ENCODE measurements around the gene CCHCR1.
"Not testable (repeated sequence)": the region's sequence is repeated elsewhere in the genome, so short reads cannot be mapped to it uniquely, and the experiment has no call there.

The CCHCR1 gene

DNA sequence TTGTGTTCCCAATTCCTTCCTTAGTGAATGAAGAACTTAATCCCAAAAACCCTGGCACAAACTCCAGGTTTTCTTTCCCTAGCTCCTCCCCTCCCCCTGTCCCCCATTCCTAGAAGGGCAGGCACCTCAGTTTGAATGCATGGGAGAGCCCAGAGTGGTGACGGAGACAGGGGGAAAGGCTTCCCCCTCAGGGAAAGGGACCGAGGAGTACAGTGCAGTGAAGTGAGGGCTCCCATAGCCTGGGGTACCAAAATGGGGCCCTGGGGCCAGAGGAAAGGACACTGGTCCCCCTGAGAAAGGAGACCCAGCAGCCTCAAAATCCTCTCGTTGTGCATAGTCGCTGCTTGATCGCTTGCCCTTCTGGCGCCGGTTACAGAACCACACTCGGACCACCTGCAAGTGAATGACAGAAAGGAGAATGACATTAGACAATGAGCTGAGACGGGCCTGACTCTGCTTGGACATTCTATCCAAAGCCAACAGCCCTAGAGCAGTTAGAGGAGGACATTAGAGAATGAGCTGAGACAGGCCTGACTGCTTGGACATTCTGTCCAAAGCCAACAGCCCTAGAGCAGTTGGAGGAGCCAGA lies 7.0 kb upstream of the CCHCR1 start:
- DNase-seq (ENCODE audit: insufficient read length, low spot score); FAIRE-seq: not testable (repeated sequence)

DNA sequence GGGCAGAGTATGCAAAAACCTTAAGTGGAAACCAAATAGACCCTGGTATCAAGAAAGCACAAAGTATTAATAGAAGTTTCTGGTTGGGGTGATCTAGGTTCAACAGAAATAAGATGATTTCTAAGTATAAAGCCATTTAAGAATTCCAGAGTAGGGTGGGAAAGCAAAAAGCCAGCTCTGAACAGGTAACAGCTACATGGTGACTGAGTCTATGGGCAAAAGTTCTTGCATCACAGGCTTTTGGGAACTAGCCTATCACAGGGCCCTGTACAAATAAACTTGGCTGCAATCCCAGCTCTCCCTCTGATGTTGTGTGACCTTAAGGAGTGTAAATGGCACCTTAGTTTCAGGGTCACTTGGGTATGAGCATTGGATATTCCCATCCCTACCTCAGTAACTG lies 6.3 kb upstream of the CCHCR1 start:
- DNase-seq (ENCODE audit: insufficient read length, low spot score) (no peak), FAIRE-seq (no peak)

DNA sequence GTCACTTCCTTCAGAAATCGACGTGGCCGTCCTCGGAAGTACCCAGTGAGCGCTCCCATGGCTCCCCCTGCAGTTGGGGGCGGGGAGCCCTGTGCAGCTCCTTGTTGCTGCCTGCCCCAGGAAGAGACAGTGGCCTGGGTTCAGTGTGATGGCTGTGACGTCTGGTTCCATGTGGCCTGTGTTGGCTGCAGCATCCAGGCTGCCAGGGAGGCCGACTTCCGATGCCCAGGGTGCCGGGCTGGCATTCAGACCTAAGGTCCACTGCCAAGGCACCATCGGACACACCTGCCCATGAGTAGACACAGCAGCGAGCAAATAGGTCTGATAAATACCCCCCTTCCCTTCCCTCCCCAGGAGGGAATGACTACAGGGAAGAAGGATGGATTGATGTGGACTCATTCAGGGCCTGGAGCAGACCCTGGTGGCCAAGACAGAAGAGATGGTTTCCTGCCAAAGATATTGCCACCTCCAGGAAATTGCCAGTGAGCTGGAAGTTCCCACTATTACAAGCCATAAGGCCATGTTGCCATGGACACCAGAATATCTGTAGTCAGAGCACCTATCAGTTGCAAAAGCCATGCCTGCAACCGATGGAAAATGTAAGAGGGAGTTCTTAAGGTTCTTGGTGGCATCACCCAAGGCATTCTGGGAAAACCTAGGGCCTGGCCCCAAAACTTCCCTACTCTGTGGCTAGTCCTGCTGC lies 5.0 kb upstream of the CCHCR1 start:
- no peak for FAIRE-seq

DNA sequence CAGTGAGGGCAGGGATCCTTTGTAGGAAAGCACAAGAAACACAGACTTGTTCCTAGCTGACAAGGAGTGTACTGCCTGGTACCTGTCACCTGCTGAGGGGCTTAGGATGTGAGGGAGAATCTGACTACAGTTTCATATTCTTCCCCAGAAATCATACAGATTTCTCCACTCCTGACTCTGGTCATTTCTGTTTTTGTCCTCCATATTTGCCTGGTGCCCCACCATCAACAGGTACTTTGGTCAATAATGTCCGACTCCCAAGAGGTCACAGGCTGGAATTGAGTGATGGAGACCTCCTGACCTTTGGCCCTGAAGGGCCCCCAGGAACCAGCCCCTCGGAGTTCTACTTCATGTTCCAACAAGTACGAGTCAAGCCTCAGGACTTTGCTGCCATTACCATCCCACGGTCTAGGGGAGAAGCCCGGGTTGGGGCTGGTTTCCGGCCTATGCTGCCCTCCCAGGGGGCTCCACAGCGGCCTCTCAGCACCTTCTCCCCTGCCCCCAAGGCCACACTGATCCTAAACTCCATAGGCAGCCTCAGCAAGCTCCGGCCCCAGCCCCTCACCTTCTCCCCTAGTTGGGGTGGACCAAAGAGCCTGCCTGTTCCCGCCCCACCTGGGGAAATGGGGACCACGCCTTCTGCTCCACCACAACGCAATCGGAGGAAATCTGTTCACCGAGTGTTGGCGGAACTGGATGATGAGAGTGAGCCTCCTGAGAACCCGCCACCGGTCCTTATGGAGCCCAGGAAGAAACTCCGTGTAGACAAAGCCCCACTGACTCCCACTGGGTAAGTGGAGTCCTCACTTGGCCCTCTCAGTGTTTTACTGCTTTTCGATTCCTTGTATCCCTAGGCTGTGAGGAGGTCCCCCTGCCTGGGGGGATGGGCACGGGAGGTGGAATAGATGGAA lies 3.9 kb upstream of the CCHCR1 start:
- DNase-seq (ENCODE audit: insufficient read length, low spot score) (no peak), FAIRE-seq (no peak)

More for the DNA sequence above, 5.0 kb upstream of the CCHCR1 start:
- no peak for DNase-seq (ENCODE audit: insufficient read length, low spot score)

DNA sequence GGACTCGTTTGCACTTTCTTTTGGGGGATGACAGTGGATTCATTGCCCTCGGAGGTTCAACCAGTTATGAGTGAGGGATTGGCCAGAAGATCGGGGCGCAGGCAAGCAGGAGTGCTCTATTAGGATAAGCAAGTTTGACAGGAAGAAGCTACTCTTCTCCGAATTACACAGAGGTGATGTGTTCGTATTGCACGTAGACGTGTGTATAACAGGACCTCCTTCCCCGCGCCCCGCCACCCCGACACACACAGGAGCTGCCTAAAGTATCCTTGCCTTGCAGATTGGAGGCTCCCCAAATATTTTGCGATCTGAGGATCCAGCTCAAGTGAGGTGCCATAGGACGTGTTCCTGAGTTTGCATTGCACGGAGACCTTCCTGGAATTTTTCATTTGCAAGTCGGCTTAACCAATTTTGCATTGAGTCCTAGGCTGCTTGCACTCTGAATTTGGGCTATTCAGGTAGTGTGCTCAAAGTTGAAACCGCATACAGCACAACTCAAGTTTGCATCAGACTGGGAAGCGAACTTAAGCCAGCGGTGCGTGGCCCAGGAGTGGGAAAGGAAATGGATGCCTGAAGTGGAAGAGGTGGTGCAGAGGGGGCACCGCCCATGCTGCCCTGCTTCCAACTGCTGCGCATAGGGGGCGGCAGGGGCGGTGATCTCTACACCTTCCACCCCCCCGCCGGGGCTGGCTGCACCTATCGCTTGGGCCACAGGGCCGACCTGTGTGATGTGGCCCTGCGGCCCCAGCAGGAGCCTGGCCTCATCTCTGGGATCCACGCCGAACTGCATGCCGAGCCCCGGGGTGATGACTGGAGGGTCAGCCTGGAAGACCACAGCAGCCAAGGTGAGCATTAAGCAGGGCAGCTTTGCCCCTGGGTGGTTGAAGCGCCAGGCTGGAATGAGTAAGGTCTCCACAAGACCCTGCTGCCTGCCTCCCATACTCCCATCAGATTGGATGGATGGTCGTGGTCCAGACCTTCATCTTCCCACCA lies 1.6 kb upstream of the CCHCR1 start:
- FAIRE-seq (peak; percentile 70), DNase-seq (ENCODE audit: insufficient read length, low spot score) (no peak)

DNA sequence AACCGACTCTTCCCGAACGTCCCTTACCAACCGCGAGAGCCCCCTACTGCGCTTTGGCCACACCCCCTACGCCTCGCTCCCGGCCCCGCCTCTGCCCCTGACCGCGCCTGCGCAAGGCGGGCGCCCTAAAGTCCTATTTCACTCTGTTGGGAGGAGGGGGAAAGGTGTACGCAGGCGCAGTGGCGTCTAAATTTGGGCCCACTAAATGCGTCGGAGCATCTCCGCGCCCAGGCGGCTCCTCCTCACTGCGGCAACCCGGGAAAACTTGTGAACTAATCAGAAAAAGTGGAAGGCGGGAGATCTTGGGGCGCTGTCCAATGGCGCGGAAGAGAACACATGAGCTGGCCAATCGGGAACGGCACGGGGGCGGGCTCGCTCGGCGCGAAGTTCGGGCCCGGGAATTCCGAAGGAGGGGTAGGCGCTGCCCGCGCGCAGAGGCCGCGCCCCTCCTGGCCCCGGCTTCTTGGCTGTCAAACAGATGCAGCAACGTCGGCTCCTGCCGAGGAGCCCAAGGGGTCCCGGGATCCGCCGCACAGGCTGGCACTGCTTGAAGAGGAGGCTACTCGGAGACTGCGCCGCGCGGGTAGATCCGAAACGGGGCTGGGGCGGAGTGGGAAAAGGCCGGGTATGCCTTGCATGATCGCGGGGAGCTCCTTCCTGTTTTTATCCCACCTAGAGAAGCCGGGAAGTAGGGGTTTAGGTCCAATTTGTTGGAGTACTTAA lies 699 bp upstream of the CCHCR1 start, which contains the start of gene TCF19:
Gene TCF19 (plus strand): TSS at position 450 of the 723 bp plus-strand sequence. CDS start 881 bp downstream, outside the sequence.
- FAIRE-seq: peak; percentile 99

DNA sequence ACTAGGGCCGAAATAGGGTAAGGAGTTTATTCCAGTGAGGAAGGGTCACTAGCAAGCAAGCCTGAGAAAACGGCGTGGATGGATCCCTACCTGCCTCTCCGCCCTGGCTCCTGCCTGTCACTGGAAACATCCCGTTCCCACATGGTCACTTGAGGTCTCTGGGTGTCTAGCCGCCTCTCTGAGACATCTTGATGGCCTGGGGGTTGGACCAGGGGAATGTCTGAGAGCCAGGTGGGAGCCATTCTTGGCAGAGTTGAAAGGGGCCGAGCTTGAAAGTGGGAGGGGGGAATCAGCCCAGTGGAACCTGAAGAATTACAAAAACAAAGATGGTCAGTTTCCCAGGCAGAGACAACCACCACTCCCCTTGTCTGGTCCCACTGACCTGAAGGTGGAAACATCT lies 961 bp downstream of the CCHCR1 start:
- no peak for FAIRE-seq
- no peak for DNase-seq (ENCODE audit: insufficient read length, low spot score)

More for the DNA sequence above, 699 bp upstream of the CCHCR1 start, which contains the start of gene TCF19:
- peak; percentile 98 for DNase-seq (ENCODE audit: insufficient read length, low spot score)

DNA sequence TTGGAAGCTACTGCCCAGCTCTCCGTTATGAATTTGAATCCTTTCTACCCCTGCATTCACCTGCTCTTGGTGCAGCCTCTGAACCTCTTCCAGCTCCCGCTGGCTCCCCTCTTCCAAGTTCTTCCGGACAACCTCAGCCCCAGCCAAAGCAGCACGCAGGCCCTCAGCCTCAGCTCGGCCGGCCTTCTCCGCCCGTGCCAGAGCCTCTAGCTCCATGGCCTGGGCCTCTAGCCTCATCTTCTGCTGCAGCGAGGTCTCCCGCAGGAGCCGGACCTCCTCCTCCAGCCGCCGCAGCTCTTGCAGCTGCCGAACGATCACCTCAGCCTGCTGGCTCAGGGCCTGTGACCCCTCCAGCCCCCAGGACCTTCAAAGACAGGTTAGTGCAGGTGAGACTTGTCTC lies 3.2 kb downstream of the CCHCR1 start:
- FAIRE-seq (no peak), DNase-seq (ENCODE audit: insufficient read length, low spot score) (no peak)

DNA sequence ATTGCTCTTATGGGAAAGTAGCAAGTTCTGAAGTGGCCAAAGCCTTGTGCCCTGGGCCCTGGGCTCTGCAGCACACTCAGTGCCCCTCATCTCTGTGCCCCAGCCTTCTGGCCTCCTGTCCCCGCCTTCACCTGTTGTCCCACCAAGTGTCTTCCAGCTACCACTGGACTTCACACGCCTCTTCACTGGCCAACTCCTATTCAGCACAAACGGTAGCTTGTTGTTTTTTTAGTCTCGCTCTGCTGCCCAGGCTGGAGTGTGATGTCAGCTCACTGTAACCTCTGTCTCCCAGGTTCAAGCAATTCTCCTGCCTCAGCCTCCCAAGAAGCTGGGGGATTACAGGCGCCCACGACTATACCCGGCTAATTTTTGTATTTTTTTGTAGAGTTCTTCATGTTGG lies 4.8 kb downstream of the CCHCR1 start:
- DNase-seq (ENCODE audit: insufficient read length, low spot score): no peak

DNA sequence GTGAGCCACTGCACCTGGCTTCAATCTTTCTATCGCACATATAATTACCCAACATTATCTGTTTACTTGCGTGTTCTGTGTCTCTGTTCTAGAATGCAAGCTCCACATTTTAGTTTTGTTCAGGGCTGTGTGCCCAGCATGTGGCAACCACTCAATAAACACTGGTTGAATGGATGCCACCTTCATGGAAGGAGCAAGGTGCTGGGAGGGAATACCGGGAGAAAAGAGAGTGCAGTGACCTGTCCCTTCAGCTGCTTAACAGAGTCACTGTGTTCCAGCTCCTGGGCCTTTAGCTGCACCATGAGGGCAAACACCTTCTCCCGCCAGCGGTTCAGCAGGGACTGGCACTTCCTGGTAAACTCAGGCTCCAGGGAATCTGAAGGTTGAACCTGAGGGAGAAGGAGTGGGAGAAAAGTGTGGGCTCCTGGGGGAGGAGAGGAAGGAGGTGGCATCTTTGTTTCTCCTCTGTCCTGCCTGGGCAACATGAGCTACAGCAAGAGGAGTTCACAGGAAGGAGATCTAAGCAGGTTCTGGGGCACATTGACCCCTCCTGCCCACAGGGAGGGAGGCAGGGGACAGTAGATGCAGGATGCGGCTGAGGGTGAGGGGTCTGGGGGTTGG lies 7.7 kb downstream of the CCHCR1 start:
- FAIRE-seq: no peak
- DNase-seq (ENCODE audit: insufficient read length, low spot score): no peak

More for the DNA sequence above, 4.8 kb downstream of the CCHCR1 start:
- FAIRE-seq: no peak

DNA sequence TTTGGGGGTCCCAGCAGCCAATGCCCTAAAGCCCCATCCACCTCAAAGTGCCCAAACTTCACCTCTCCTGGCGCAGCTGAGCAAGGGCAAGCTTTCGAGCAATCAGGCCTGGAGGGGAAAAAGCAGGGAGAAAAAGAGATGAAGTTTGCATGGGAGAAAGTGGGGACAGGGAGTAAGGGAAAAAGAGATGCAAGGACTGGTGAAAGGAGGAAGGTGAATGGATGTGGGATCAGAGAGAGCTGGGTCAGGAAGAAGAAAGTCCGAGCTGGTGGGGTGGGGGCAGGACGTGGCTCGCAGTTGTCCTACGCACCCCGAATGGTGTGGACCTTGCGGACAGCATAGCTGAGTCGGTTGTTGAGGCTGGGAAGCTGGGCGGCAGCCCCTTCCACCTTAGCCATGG lies 12.2 kb downstream of the CCHCR1 start:
- FAIRE-seq (no peak), DNase-seq (ENCODE audit: insufficient read length, low spot score) (no peak)

DNA sequence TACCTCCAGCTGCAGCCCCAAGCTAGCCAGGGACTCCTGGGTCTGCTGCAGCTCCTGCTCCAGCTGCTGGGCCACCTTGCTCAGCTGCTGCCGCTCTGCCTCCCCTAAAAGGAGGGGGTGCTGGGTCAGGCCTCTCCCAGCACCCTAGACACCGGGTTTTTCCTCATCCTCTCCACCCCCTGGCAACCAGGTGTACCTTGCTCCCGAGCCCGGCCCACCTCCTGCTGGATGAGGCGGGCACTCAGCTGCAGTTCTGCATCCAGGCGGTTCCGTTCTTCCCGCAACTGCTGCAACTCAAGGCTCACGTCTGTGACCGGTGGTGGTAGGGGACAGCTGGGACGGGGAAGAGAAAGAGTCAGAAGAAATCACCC lies 12.6 kb downstream of the CCHCR1 start:
- no peak for DNase-seq (ENCODE audit: insufficient read length, low spot score)
- no peak for FAIRE-seq

DNA sequence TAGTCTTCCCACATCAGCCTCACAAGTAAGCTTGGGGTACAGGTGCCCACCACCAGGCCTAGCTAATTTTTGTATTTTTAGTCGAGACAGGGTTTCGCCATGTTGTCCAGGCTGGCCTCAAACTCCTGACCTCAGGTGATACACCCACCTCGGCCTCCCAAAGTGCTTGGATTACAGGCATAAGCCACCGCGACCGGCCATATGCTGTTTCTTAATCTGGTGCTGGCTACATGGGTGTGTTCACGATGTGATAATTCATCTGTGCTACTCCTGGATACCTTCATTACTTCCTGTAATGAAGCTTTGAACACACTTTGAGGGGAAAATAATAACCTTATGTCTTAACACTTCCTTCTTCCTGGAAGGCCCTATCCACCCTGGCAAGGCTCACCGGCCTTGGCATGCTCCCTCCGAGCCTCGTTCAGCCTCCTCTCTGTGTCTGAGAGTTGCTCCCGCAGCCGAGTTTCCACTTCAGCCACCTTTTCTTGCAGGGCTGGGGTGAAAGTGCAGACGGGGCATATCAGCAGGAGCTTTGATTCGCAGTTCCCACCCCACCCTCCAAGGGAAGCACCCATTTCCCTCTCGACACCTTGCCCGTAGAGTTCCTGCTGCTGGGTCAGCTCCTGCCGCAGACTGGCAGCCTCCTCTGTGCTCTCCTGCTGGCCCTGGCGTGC lies 13.2 kb downstream of the CCHCR1 start:
- DNase-seq (ENCODE audit: insufficient read length, low spot score) (no peak), FAIRE-seq (no peak)

DNA sequence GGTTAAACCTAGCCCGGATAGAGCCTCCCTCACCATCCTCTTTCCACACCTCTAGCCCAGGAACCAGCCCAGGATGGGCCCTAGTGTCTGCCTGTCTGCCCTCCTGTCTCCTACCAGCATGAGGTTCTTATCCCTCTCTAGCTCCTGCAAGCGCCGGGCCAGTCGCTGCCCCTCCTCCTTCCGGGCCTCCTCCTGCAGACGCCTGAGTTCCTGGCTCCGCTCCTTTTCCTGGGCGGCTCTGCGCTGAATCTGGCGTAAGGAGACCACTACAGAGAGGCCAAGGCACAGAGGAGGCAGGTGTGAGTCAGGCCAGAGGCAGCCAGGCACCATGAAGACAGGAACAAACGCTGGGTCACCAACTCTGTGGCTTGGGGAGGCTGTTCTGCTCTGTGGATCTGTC lies 14.5 kb downstream of the CCHCR1 start:
- DNase-seq (ENCODE audit: insufficient read length, low spot score) (no peak), FAIRE-seq (no peak)

DNA sequence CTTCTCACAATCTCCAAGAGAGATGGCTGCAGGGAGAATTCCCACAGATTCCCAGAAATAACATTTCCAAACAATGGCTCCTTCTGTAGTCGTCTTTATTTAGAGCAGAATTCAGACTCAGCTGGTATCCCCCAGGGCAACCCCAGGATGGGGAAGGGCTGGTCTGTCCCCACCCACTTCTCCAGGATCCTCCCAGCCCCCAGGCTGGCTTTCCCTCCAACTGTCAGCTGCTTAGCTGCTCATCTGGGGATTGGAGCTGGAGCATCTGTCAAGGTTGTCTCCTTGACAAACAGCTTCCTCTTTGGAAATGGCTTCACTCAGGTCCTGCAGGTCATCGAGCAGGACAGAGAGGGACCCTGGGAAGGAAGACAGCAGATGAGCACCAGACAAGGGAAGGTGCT lies 15.2 kb downstream of the CCHCR1 start:
- DNase-seq (ENCODE audit: insufficient read length, low spot score): no peak
- no peak for FAIRE-seq

DNA sequence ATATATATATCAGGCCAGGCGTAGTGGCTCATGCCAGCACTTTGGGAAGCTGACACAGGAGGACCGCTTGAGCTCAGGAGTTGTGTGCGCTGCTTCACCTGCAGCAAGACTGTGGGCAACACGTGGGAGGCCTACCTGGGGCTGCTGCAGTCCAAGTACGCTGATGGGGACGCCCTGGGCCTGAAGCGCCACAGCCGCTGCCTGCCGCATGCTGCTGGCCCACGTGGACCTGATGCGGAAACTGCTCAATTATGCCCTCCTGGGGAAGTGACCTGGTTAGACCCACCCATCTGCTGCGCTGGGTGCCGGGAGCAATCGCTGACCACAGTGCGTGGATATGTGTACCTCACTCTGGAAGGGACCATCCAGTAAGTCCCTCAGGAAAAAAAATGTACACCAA lies 17.0 kb downstream of the CCHCR1 start:
- FAIRE-seq: no peak
- no peak for DNase-seq (ENCODE audit: insufficient read length, low spot score)

DNA sequence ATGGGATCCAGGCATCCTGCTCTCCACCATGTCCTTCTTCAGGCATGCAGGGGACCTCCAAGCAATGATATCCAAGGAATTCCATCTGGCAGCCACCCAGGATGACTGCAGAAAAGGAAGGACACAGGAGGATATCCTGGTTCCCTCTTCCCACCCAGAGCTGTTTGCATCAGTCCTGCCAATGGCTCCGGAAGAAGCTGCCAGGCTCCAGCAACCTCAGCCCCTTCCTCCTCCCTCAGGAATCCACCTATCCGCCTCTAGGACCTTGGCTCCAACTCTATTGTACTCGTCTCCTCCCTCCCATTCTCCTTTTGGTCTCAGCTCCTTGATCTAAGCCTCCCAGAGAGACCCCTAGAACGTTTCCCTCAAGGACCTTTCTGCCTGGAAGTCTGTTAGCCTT lies 18.0 kb downstream of the CCHCR1 start:
- FAIRE-seq: no peak

DNA sequence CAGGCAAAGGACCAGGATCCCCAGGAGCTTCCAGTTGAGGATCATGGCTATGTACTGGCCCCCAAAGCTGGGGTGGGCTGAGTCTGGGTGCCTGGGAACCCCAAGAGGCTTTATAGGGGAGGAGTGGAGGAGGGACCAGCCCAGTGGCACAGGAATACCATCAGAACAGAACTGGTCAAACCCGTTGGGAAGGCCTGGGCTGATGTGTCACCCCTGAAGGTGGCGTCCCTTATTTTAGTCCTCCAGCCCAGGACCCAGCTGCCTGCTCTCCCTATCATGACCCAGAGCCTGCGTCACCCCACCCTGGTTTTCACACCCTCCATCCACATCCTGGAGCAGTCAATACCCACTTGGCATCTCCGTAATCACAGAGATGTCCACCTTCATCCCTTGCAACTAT lies 18.6 kb downstream of the CCHCR1 start, which contains the start of gene PSORS1C2:
Gene PSORS1C2 (minus strand): TSS at position 85 of the 400 bp plus-strand sequence. CDS start 40 bp downstream, at position 45.
- no peak for FAIRE-seq

More for the DNA sequence above, 18.0 kb downstream of the CCHCR1 start:
- DNase-seq (ENCODE audit: insufficient read length, low spot score): no peak

More for the DNA sequence above, 18.6 kb downstream of the CCHCR1 start, which contains the start of gene PSORS1C2:
- no peak for DNase-seq (ENCODE audit: insufficient read length, low spot score)

Data from GM19239 (cell line).